OCI-LY7 (cell line): Measurements from ENCODE around the gene INSR.

Source experiments
- CTCF ChIP-seq: fragments of 200-600 bp; sonication (generic); conservative IDR thresholded peaks from 2 replicates; pipeline ENCODE4 v1.5.1; 2014; ENCODE audit warnings: mild to moderate bottlenecking, antibody characterized with exemption, low read length, moderate library complexity, mixed read lengths
- EZH2phosphoT487 ChIP-seq: fragments of 200-600 bp; sonication (generic); IDR thresholded peaks from 2 replicates; pipeline ENCODE4 v1.6.1; 2018; ENCODE audit warnings: low read depth, borderline replicate concordance, mild to moderate bottlenecking, mixed run types, antibody characterized with exemption, low read length, moderate library complexity, mixed read lengths

- no peak for TF ChIP-seq CTCF
- no peak for TF ChIP-seq EZH2phosphoT487
Measured at GRCh38 chr19:7242601-7243258, 51.5 kb downstream of the INSR start.
